HepG2 (cell line): ENCODE measurements around the gene COMMD3.
A peak's percentile ranks its signal among the peaks of the same experiment; 100 is the strongest.

Experiments used
- BHLHE40 ChIP-seq: IDR thresholded peaks from 2 replicates; pipeline ENCODE4 v1.6.1; 2011; ENCODE audit warnings: low read length, improper control_type of control experiment
- CTCF ChIP-seq: sonication (generic); formaldehyde crosslinking; IDR thresholded peaks from 2 replicates; pipeline ENCODE4 v1.5.0; 2020; ENCODE audit warnings: mild to moderate bottlenecking, missing genetic modification reagents, moderate library complexity
- DNMT3B ChIP-seq: conservative IDR thresholded peaks from 2 replicates; pipeline ENCODE4 v1.6.1; 2016; ENCODE audit warnings: missing biosample characterization, control low read depth
- HOXA7 ChIP-seq: sonication (generic); formaldehyde crosslinking; IDR thresholded peaks from 2 replicates; pipeline ENCODE4 v1.8.1; 2022; ENCODE audit warnings: mild to moderate bottlenecking, missing genetic modification reagents, moderate library complexity
- IRF9 ChIP-seq: sonication (generic); formaldehyde crosslinking; IDR thresholded peaks from 2 replicates; pipeline ENCODE4 v1.8.0; 2022; ENCODE audit warnings: missing genetic modification reagents, mild to moderate bottlenecking, borderline replicate concordance
- JUN ChIP-seq: sonication (generic); formaldehyde crosslinking; IDR thresholded peaks from 2 replicates; pipeline ENCODE4 v1.4.0; 2020; ENCODE audit warnings: mild to moderate bottlenecking, missing genetic modification reagents
- MYC ChIP-seq: sonication (generic); formaldehyde crosslinking; IDR thresholded peaks from 2 replicates; pipeline ENCODE4 v1.9.0; 2021; ENCODE audit warnings: missing genetic modification reagents, borderline replicate concordance
- POLR2AphosphoS5 ChIP-seq: IDR thresholded peaks from 2 replicates; pipeline ENCODE4 v1.6.1; 2012; ENCODE audit warnings: low read depth, low read length
- TEAD2 ChIP-seq: sonication (generic); formaldehyde crosslinking; IDR thresholded peaks from 2 replicates; pipeline ENCODE4 v1.9.0; 2021; ENCODE audit warnings: missing genetic modification reagents
- ZNF691 ChIP-seq: sonication (generic); formaldehyde crosslinking; IDR thresholded peaks from 2 replicates; pipeline ENCODE4 v1.4.0; 2020; ENCODE audit warnings: missing genetic modification reagents, low read depth, mild to moderate bottlenecking, borderline replicate concordance

- TF ChIP-seq ZNF691 (CRISPR knock-in tag), result no peak
- TF ChIP-seq CTCF (CRISPR knock-in tag), result no peak
- TF ChIP-seq MYC (CRISPR knock-in tag), result peak; percentile 24
- no peak for TF ChIP-seq BHLHE40
- TF ChIP-seq HOXA7 (CRISPR knock-in tag), result no peak
- TF ChIP-seq DNMT3B, result no peak
- no peak for TF ChIP-seq TEAD2 (CRISPR knock-in tag)
- peak; percentile 43; the same call in 1 of the 2 replicates for TF ChIP-seq POLR2AphosphoS5
- peak; percentile 65; the same call in 1 of the 2 replicates for TF ChIP-seq IRF9
- no peak for TF ChIP-seq JUN (CRISPR knock-in tag)
These were observed 24.4 kb downstream of the COMMD3 start for GRCh38 chr10:22340329-22341189.
